GM12865 (cell line): ENCODE results near the gene KPNA2.
A peak's percentile ranks its signal among the peaks of the same experiment; 100 is the strongest.
"Not testable (repeated sequence)": the region's sequence is repeated elsewhere in the genome, so short reads cannot be mapped to it uniquely, and the experiment has no call there.

Experiments used
- DNase-seq: peaks from one replicate; pipeline ENCODE4 v3.0.0; 2010; ENCODE audit warnings: low read depth
- H3K4me3 ChIP-seq: 2 replicates; pipeline ENCODE4 v1.5.1; 2011; ENCODE audit warnings: mild to moderate bottlenecking, low read depth, low read length, control low read depth
- CTCF ChIP-seq: IDR thresholded peaks from 2 replicates; pipeline ENCODE4 v1.5.1; 2011; ENCODE audit warnings: low read length, control low read depth, low read depth, inconsistent platforms; ENCODE audit not compliant: insufficient read depth; ENCODE audit errors: missing control alignments

Gene KPNA2

GRCh38 chr17:68053231-68054013 is 17.9 kb downstream of the KPNA2 start:
- H3K4me3 ChIP-seq, result no peak overlapping the region
- DNase-seq, result no peak
- TF ChIP-seq CTCF, result no peak

GRCh38 chr17:68054296-68054900 is 18.9 kb downstream of the KPNA2 start:
- H3K4me3 ChIP-seq, result no peak overlapping the region
- DNase-seq, result no peak

GRCh38 chr17:68057531-68057952 is 22.0 kb downstream of the KPNA2 start:
- peak; percentile 43 for DNase-seq
- peak; percentile 43 for TF ChIP-seq CTCF
- no peak overlapping the region for H3K4me3 ChIP-seq

More at GRCh38 chr17:68054296-68054900, 18.9 kb downstream of the KPNA2 start:
- TF ChIP-seq CTCF, result no peak

- peak; percentile 56 for DNase-seq
- H3K4me3 ChIP-seq, result no peak overlapping the region
- no peak for TF ChIP-seq CTCF
Observed at GRCh38 chr17:68060336-68060735, 24.8 kb downstream of the KPNA2 start.

GRCh38 chr17:68061512-68062313 is 26.2 kb downstream of the KPNA2 start:
- H3K4me3 ChIP-seq, result no peak overlapping the region
- DNase-seq, result peak; percentile 67
- no peak for TF ChIP-seq CTCF

GRCh38 chr17:68065366-68065765 is 29.8 kb downstream of the KPNA2 start:
- H3K4me3 ChIP-seq, DNase-seq: not testable (repeated sequence)

- H3K4me3 ChIP-seq, DNase-seq: not testable (repeated sequence)
Observed at GRCh38 chr17:68068512-68068911, 33.0 kb downstream of the KPNA2 start.

- not testable (repeated sequence) for DNase-seq, H3K4me3 ChIP-seq
Observed at GRCh38 chr17:68070582-68071444, 35.3 kb downstream of the KPNA2 start.
